ENCODE measurements around the gene NR2F6.
A peak's percentile ranks its signal among the peaks of the same experiment; 100 is the strongest.
"Not testable (repeated sequence)": the region's sequence is repeated elsewhere in the genome, so short reads cannot be mapped to it uniquely, and the experiment has no call there.

Gene NR2F6

DNA sequence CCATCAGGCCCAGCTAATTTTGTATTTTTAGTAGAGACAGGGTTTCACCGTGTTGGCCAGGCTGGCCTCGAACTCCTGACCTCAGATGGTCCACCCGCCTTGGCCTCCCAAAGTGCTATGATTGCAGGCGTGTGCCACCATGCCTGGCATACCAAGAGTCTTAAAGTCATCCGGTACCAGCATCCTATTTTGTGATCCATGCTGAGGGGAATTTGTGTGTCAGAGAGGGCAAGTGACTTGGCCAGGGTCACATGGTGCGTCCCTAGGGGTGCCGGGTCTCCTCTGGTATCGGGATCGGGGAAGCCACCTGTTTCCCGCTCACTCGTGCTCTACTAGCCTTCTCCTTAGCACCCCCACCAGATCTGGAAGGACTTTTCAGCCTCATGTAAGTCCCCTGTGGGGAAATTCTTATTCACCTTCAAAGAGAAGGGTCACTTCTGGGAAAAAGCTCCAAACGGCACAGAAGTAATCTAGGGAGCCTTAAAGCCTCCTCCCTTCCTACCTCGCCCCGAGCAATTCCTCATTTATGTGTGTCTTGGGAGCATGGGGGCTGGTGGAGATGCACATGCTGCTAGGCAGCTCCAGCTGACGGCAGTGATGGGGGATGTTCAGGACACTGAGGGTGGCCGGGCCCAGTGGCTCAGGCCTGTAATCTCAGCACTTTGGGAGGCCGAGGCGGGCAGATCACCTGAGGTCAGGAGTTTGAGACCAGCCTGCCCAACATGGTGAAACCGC lies 29.9 kb upstream of the NR2F6 start:
- ATAC-seq (replicated peaks) (no peak), DNase-seq (no peak)
- H3K36me3 Mint-ChIP-seq, result peaks cover 31 to 46% of the 10 kb centered on the region in 2 donors
- H3K27ac Mint-ChIP-seq, result no peak overlapping the region
- no peaks in the 10 kb centered on the region for H3K9me3 Mint-ChIP-seq
- H3K4me1 Mint-ChIP-seq, result peaks cover 0 to 6% of the 10 kb centered on the region in 2 donors
- no peaks in the 10 kb centered on the region for H3K27me3 Mint-ChIP-seq
- H3K4me3 Mint-ChIP-seq, result no peak overlapping the region

- not testable (repeated sequence) for H3K4me3 Mint-ChIP-seq; ATAC-seq (replicated peaks); DNase-seq; H3K27me3 Mint-ChIP-seq; H3K4me1 Mint-ChIP-seq; H3K9me3 Mint-ChIP-seq; H3K27ac Mint-ChIP-seq
- H3K36me3 Mint-ChIP-seq, result peaks cover 35 to 52% of the 10 kb centered on the region in 2 donors
Measured at GRCh38 chr19:17274892-17275291, 29.2 kb upstream of the NR2F6 start.

DNA sequence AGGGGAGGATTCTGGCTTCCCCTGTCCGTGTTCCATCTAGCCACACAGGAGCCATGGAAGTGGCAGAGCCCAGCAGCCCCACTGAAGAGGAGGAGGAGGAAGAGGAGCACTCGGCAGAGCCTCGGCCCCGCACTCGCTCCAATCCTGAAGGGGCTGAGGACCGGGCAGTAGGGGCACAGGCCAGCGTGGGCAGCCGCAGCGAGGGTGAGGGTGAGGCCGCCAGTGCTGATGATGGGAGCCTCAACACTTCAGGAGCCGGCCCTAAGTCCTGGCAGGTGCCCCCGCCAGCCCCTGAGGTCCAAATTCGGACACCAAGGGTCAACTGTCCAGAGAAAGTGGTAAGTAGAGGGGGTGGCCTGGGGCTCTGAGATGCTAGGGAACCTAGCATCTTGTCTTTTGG lies 23.0 kb upstream of the NR2F6 start:
- Mint-ChIP-seq H3K27me3 (no peaks in the 10 kb centered on the region), H3K4me3 (peak overlapping the region; percentile 85), H3K36me3 (peaks cover 11 to 17% of the 10 kb centered on the region in 2 donors), H3K4me1 (peaks cover 7 to 12% of the 10 kb centered on the region in 2 donors), H3K9me3 (no peaks in the 10 kb centered on the region), H3K27ac (peak overlapping the region; percentile 39)
- no peak for DNase-seq
- ATAC-seq (replicated peaks), result no peak

DNA sequence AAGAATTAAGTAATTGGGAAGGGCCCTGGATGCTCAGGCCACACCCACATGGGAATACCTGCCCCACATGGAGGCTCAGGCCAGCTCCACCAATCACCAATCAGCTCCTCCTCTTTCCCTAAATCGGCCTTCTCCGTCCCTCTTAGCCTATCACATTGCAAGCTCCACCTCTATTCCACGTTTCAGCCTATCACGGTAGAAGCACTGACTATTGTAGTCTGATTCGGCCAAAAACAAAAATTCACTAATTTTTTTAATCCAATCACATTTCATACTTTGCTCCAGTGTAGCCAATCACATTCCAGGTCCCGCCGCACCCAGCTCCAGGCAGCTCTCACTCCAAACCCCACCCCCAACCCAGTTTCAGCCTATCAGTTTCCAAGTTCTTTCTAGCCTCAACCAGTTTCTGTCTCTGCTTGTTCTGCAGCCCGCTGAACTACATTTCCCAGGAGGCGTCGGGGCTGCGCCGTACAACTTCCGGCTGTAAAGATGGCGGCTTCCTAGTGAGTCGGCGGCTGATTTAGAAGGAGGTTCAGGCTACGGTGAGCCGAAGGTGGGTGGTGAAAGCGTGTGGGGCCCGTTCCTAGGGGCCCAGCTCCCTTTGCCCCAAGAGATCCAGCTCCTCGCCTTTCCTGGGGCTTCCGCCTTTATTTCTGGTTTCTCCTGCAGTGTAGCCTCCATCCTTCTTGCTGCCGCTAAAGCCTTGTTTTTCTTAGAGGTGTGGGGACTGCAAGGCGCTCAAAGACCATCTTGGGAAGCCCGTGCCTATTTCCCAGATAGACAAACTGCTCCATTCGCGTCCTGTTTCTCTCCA lies 21.5 kb upstream of the NR2F6 start, which contains the start of gene BABAM1:
Gene BABAM1, plus strand, starts transcription at position 469 of the 814 bp plus-strand sequence. CDS start 1,364 bp downstream, outside the sequence.
- H3K4me3 Mint-ChIP-seq, result peak within 1 kb of the TSS; percentile 85
- H3K36me3 Mint-ChIP-seq, result peaks cover 9 to 11% of the 10 kb centered on the region in 2 donors
- DNase-seq (peak; percentile 95), ATAC-seq (replicated peaks) (peak; percentile 92)
- H3K9me3 Mint-ChIP-seq, result no peaks in the 10 kb centered on the region
- peak within 1 kb of the TSS; percentile 81 for H3K27ac Mint-ChIP-seq
- no peaks in the 10 kb centered on the region for H3K27me3 Mint-ChIP-seq
- H3K4me1 Mint-ChIP-seq, result peaks cover 7 to 12% of the 10 kb centered on the region in 2 donors

DNA sequence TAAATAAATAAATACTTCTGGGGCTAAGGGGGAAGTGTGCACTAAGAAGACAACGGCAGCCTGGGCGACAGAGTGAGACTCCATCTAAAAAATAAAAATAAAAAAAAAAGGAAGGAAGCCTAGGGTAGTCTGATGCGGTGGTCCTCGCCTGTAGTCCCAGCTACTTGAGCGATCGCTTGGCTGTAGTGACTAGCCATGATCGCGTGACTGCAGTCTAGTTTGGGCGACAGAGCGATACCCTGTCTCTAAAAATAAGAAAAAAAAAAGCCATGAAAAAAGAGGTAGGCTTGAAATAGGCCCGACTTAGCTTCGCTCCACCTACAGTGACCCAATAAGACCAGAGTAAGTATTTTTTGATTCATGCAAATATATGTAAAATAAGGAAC lies 20.9 kb upstream of the NR2F6 start:
- Mint-ChIP-seq H3K36me3 (peaks cover 9 to 10% of the 10 kb centered on the region in 2 donors), H3K4me3 (peak overlapping the region; percentile 85), H3K9me3 (no peaks in the 10 kb centered on the region), H3K27ac (peak overlapping the region; percentile 81), H3K4me1 (peaks cover 7 to 12% of the 10 kb centered on the region in 2 donors), H3K27me3 (no peaks in the 10 kb centered on the region)
- DNase-seq, result no peak
- peak; percentile 53 to 58 for ATAC-seq (replicated peaks)

- peak overlapping the region; percentile 69 for H3K27ac Mint-ChIP-seq
- peaks cover 4 to 6% of the 10 kb centered on the region in 2 donors for H3K36me3 Mint-ChIP-seq
- H3K4me3 Mint-ChIP-seq, result no peak overlapping the region
- ATAC-seq (replicated peaks), result no peak
- peaks cover 8 to 13% of the 10 kb centered on the region in 2 donors for H3K4me1 Mint-ChIP-seq
- DNase-seq, result no peak
- no peaks in the 10 kb centered on the region for H3K27me3 Mint-ChIP-seq
- no peaks in the 10 kb centered on the region for H3K9me3 Mint-ChIP-seq
Measured at GRCh38 chr19:17266026-17266425, 20.3 kb upstream of the NR2F6 start.

- no peak for ATAC-seq (replicated peaks)
- H3K36me3 Mint-ChIP-seq, result peaks cover 3 to 5% of the 10 kb centered on the region in 2 donors
- H3K9me3 Mint-ChIP-seq, result peaks cover 4 to 7% of the 10 kb centered on the region in 2 donors
- H3K27ac Mint-ChIP-seq, result peak within 1 kb of the TSS; percentile 52
- H3K27me3 Mint-ChIP-seq, result peaks cover 0 to 4% of the 10 kb centered on the region in 2 donors
- H3K4me1 Mint-ChIP-seq, result peaks cover 12 to 18% of the 10 kb centered on the region in 2 donors
- DNase-seq, result no peak
- no peak within 1 kb of the TSS for H3K4me3 Mint-ChIP-seq
Measured at GRCh38 chr19:17264641-17264979, 18.9 kb upstream of the NR2F6 start, which contains the start of gene USHBP1. Gene USHBP1 (minus strand): TSS chr19:17264745. CDS start chr19:17264299, 446 bp downstream.

DNA sequence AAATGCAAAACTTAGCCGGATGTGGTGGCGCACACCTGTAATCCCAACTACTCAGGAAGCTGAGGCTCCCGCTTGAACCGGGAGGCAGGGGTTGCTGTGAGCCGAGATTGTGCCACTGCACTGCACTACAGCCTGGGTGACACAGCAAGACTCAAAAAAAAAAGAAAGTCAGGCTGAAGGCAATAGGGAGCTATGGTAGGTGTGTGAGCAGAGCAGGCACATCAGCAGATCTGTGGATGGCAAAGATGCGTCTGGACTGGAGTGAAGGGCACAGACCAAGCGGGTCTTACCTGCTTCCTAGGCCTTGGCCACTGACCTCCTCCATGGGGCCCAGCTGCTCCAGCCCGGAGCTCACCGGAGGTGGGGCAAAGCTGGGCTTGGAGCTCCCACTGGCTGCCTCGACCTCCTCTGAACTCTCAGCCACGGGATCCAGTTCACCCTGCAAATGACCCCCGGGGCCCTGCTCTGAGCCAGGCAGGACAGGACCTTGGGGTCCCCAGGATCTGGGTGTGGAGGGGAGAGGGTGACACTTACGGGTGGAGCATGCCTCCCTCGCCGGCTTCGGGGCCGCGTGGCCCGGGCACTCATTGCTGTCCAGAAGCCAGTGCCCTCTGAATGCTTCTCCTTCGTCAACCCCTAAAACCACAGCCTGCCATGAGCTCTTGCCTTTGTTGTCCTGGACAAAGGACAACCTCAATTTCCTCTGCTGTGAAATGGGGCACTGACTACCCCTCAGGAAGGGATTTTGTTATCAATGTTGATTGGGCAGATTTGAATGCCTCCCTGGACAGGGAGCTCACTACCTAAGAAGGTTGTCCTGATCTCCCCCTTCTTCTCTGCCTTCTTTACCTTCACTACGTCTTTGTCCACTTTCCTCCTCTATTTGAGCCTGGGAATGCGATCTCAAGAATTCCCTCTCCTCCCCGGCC lies 18.3 kb upstream of the NR2F6 start:
- no peak overlapping the region for H3K4me3 Mint-ChIP-seq
- H3K27ac Mint-ChIP-seq, result peak overlapping the region; percentile 52
- H3K27me3 Mint-ChIP-seq, result peaks cover 0 to 4% of the 10 kb centered on the region in 2 donors

DNA sequence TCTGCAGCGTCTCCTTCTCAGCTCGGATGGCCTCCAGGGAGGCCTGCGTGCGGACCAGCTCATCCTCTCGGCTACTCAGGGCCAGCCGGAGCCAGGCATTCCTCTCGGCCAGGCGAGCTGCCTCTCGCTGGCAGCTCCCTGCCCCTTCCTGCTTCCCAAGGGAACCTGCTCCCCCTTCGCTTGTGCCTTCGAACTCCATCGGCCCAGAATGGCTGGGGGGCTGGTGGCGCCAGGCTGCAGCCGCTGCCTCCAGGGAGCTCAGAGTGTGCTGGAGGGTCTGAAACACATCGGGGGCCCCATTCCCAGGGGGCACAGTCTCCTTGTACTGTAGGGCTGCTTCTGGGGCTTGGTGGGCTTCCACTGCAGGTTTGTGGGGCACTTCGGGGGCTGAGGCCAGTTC lies 16.8 kb upstream of the NR2F6 start:
- H3K36me3 Mint-ChIP-seq, result peaks cover 3 to 5% of the 10 kb centered on the region in 2 donors
- ATAC-seq (replicated peaks) (no peak), DNase-seq (no peak)
- H3K27ac Mint-ChIP-seq, result no peak overlapping the region
- no peak overlapping the region for H3K4me3 Mint-ChIP-seq
- peaks cover 0 to 4% of the 10 kb centered on the region in 2 donors for H3K27me3 Mint-ChIP-seq
- H3K4me1 Mint-ChIP-seq, result peaks cover 6 to 9% of the 10 kb centered on the region in 2 donors
- H3K9me3 Mint-ChIP-seq, result peaks cover 8 to 10% of the 10 kb centered on the region in 2 donors

More for the DNA sequence above, 18.3 kb upstream of the NR2F6 start:
- peaks cover 3 to 5% of the 10 kb centered on the region in 2 donors for H3K36me3 Mint-ChIP-seq
- H3K9me3 Mint-ChIP-seq, result peaks cover 8 to 10% of the 10 kb centered on the region in 2 donors
- ATAC-seq (replicated peaks), result no peak
- H3K4me1 Mint-ChIP-seq, result peaks cover 12 to 18% of the 10 kb centered on the region in 2 donors
- no peak for DNase-seq

DNA sequence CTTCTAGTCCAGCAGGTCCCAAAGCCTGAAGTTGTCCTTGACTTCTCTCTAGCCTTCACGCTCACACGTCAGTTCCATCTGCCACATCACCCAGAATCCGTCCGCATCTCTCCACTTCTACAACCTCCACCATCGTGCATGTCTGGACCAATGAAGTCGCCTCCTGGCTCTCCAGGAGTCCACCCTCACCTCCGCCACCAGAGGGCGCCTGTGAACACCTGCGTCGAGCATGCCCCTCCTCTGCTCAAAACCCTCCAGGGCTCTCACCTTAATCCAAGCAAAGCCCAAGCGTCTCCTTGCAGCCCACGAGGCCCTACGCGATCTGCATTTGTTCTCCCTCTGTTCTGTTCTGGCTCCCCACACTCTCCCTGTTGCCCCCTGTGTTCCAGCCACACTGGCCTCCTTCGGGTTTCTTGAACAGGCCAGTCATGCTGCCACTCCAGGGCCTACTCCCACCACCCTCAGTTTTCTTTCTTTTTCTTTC lies 15.2 kb upstream of the NR2F6 start:
- no peak overlapping the region for H3K27ac Mint-ChIP-seq

DNA sequence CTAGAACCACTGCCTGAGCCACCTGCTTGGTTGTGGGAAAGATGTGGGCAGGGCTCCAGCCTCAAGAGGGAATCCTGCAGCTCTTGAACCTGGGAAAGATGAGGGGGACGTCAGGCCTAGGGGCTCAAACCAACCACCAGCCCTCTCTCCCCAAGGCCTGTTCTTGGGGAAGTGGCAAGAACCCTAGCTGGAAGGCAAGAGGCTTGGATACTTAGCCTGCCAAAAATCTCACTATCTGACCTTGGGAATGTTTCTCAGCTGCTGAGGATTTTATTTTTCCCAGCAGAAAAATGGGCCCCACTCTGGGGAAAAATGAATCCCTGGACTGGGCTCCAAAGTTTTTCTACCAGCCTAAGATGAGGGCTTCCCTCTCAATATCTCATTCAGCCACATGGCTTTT lies 14.2 kb upstream of the NR2F6 start:
- DNase-seq (no peak), ATAC-seq (replicated peaks) (no peak)
- Mint-ChIP-seq H3K36me3 (peaks cover 3 to 5% of the 10 kb centered on the region in 2 donors), H3K27me3 (peaks cover 0 to 4% of the 10 kb centered on the region in 2 donors), H3K27ac (no peak overlapping the region), H3K4me3 (no peak overlapping the region), H3K4me1 (peaks cover 6 to 9% of the 10 kb centered on the region in 2 donors), H3K9me3 (peaks cover 8 to 10% of the 10 kb centered on the region in 2 donors)

More for the DNA sequence above, 15.2 kb upstream of the NR2F6 start:
- peaks cover 6 to 9% of the 10 kb centered on the region in 2 donors for H3K4me1 Mint-ChIP-seq
- peak; percentile 78 for DNase-seq
- peaks cover 3 to 5% of the 10 kb centered on the region in 2 donors for H3K36me3 Mint-ChIP-seq
- peaks cover 8 to 10% of the 10 kb centered on the region in 2 donors for H3K9me3 Mint-ChIP-seq
- H3K27me3 Mint-ChIP-seq, result peaks cover 0 to 4% of the 10 kb centered on the region in 2 donors
- ATAC-seq (replicated peaks), result peak; percentile 99
- H3K4me3 Mint-ChIP-seq, result no peak overlapping the region

DNA sequence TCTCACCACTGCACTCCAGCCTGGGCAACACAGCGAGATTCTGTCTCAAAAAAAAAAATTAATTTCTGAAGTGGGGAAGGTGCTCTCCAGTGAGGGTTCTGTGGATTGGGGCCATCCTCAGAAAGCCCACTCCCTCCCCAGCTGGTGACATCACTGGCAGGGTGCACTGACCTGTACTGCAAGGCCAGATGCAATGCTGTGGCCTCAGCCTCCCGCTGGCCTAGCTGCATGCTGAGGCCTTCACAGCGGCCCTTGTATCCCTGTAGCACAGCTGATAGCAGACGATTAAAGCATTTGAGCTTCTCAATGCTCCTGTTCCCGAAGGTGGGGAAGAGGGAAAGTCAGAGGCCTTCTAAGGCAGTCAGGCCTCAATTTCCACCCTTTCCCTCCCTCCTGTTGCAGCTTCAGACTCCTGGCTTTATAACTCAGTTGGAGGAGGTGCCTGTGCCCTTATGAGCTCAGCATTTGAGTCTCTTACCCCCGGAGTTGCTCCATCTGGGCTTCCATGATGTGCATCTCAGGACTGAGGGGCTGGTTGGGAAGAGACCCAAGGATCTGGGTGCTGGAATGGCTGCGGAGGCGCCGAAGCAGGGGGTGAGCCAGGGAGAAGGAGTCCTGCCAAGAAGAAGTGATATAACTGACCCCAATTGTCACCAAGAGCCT lies 13.5 kb upstream of the NR2F6 start:
- H3K4me1 Mint-ChIP-seq, result peaks cover 5 to 6% of the 10 kb centered on the region in 2 donors
- peaks cover 0 to 4% of the 10 kb centered on the region in 2 donors for H3K27me3 Mint-ChIP-seq
- DNase-seq (no peak), ATAC-seq (replicated peaks) (no peak)
- no peak overlapping the region for H3K4me3 Mint-ChIP-seq
- peaks cover 3 to 5% of the 10 kb centered on the region in 2 donors for H3K36me3 Mint-ChIP-seq
- H3K9me3 Mint-ChIP-seq, result peaks cover 8 to 10% of the 10 kb centered on the region in 2 donors
- H3K27ac Mint-ChIP-seq, result no peak overlapping the region

GRCh38 chr19:17256130-17256529 lies 10.4 kb upstream of the NR2F6 start:
- H3K4me1 Mint-ChIP-seq, result peaks cover 5 to 6% of the 10 kb centered on the region in 2 donors
- H3K9me3 Mint-ChIP-seq, result peaks cover 8 to 10% of the 10 kb centered on the region in 2 donors
- H3K27ac Mint-ChIP-seq, result no peak overlapping the region
- H3K4me3 Mint-ChIP-seq, result no peak overlapping the region
- DNase-seq (no peak), ATAC-seq (replicated peaks) (no peak)
- peaks cover 0 to 4% of the 10 kb centered on the region in 2 donors for H3K27me3 Mint-ChIP-seq
- H3K36me3 Mint-ChIP-seq, result peaks cover 3 to 5% of the 10 kb centered on the region in 2 donors
